MV-4-11 (cell line): Measurements from ENCODE around the gene PTGER1.

Experiments
- DNase-seq: peaks from one replicate; lab custom pipeline; 2025; lab: John Stamatoyannopoulos, UW

PTGER1 gene

GRCh38 chr19:14441041-14441938 is 33.9 kb downstream of the PTGER1 start:
- DNase-seq, result no peak

- DNase-seq, result peak; percentile 97
These were observed 35.1 kb downstream of the PTGER1 start for GRCh38 chr19:14440049-14440448.

GRCh38 chr19:14439014-14439413 is 36.1 kb downstream of the PTGER1 start:
- peak; percentile 38 for DNase-seq

GRCh38 chr19:14437578-14438140 is 37.5 kb downstream of the PTGER1 start:
- no peak for DNase-seq

- DNase-seq, result no peak
These were observed 39.7 kb downstream of the PTGER1 start for GRCh38 chr19:14435320-14436050.

GRCh38 chr19:14434543-14435319 is 40.4 kb downstream of the PTGER1 start:
- DNase-seq, result peak; percentile 47

- no peak for DNase-seq
These were observed 41.3 kb downstream of the PTGER1 start for GRCh38 chr19:14433554-14434501.

- no peak for DNase-seq
These were observed 42.2 kb downstream of the PTGER1 start, which contains the start of gene PKN1 for GRCh38 chr19:14432791-14433553. TSS of gene PKN1 (plus strand) at chr19:14433306. CDS start at chr19:14433522, 216 bp downstream.

GRCh38 chr19:14430712-14431111 is 44.4 kb downstream of the PTGER1 start:
- no peak for DNase-seq

- no peak for DNase-seq
These were observed 46.2 kb downstream of the PTGER1 start for GRCh38 chr19:14428882-14429416.

- DNase-seq, result no peak
These were observed 47.7 kb downstream of the PTGER1 start for GRCh38 chr19:14427461-14427860.

- no peak for DNase-seq
These were observed 49.4 kb downstream of the PTGER1 start for GRCh38 chr19:14425696-14426138.
